Stimulated activated naive B cell treated with anti-CD40 and anti-IgM and Interleukin-4, amounts not matched to agents 10 μg/mL and 1 μg/mL and 100 μg/mL, for 72 hours (primary cell): ENCODE data around the gene MGMT.

Experiments used
- ATAC-seq, 2 donors: fragments of 150-1000 bp; cut with Tn5 transposase; replicated peaks; 2 replicates each; pipeline ENCODE4 v1.10.0; 2021; ENCODE audit warnings: moderate library complexity in 1 of 2
- DNase-seq: peaks from one replicate; pipeline ENCODE4 v3.0.0; 2021
- H3K27ac Mint-ChIP-seq: one replicate; pipeline ENCODE4 v1.8.0; 2022; ENCODE audit warnings: mild to moderate bottlenecking, mixed read lengths
- H3K27me3 Mint-ChIP-seq, 2 donors: one replicate each; pipeline ENCODE4 v1.8.0; 2022; ENCODE audit warnings: mixed read lengths in 2 of 2
- H3K36me3 Mint-ChIP-seq, 2 donors: one replicate each; pipeline ENCODE4 v1.8.0; 2022; ENCODE audit warnings: mixed read lengths in 2 of 2, mild to moderate bottlenecking in 1 of 2
- H3K4me1 Mint-ChIP-seq, 2 donors: one replicate each; pipeline ENCODE4 v1.8.0; 2022; ENCODE audit warnings: mixed read lengths in 2 of 2, mild to moderate bottlenecking in 1 of 2
- H3K4me3 Mint-ChIP-seq, 2 donors: one replicate each; pipeline ENCODE4 v1.8.0; 2022; ENCODE audit warnings: mild to moderate bottlenecking in 2 of 2, mixed read lengths in 2 of 2, moderate library complexity in 1 of 2
- H3K9me3 Mint-ChIP-seq, 2 donors: one replicate each; pipeline ENCODE4 v1.8.0; 2022; ENCODE audit warnings: mixed read lengths in 2 of 2, mild to moderate bottlenecking in 1 of 2

MGMT gene

DNA sequence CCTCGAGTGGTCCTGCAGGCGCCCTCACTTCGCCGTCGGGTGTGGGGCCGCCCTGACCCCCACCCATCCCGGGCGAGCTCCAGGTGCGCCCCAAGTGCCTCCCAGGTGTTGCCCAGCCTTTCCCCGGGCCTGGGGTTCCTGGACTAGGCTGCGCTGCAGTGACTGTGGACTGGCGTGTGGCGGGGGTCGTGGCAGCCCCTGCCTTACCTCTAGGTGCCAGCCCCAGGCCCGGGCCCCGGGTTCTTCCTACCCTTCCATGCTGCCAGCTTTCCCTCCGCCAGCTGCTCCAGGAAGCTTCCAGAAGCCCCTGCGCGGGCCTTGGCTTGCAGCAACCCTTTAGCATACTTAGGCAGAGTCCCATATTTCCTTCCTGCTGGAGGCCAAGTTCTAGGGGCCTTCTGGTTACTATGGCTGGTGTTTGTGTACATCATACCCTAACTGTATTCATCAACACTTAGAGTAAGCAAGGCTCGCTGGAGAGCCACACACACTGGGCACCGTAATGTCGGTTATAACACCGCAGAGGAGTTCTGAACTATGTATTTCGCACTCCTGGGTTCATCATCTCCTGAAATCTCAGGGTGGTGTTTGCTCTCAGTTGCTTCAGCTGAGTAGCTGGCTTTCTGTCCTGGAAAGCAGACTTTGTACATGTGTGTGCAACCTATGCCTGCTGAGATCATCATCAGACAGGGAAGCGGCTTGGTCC, 471 bp downstream of the MGMT start:
- no peaks in the 10 kb centered on the region for H3K27me3 Mint-ChIP-seq
- peaks cover 10 to 33% of the 10 kb centered on the region in 2 donors for H3K4me1 Mint-ChIP-seq
- H3K9me3 Mint-ChIP-seq = no peaks in the 10 kb centered on the region
- H3K36me3 Mint-ChIP-seq = peaks cover 5 to 9% of the 10 kb centered on the region in 2 donors
- no peak for DNase-seq
- peak overlapping the region; percentile 82 for H3K27ac Mint-ChIP-seq
- peak; percentile 7 to 19 for ATAC-seq
- peak overlapping the region; percentile 82 to 91 for H3K4me3 Mint-ChIP-seq

DNA sequence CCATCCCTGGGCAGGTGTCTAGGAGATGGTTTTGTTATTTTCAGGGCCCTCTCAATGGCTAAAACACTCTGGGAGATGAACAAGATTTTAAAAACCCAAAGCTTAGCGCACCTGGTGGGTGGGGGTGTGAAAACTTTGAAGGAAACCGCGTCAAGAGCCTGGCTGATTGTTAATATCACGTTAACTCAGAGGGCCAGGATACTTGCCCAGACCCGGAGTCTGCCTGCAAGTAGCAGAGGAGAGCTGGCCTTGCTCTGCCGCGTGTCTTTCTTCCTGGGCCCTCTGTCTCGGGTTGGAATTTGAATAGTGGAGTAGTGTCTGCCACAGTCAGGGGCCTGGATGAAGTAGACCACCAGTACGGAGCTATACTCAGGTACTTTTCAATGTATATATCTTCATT, 1.1 kb downstream of the MGMT start:
- peaks cover 5 to 11% of the 10 kb centered on the region in 2 donors for H3K36me3 Mint-ChIP-seq
- no peak overlapping the region for H3K27ac Mint-ChIP-seq
- H3K4me3 Mint-ChIP-seq = peak overlapping the region in 1 of 2 donors; percentile 91
- H3K9me3 Mint-ChIP-seq = no peaks in the 10 kb centered on the region
- H3K27me3 Mint-ChIP-seq = no peaks in the 10 kb centered on the region
- DNase-seq = no peak
- peaks cover 14 to 40% of the 10 kb centered on the region in 2 donors for H3K4me1 Mint-ChIP-seq
- ATAC-seq = no peak

DNA sequence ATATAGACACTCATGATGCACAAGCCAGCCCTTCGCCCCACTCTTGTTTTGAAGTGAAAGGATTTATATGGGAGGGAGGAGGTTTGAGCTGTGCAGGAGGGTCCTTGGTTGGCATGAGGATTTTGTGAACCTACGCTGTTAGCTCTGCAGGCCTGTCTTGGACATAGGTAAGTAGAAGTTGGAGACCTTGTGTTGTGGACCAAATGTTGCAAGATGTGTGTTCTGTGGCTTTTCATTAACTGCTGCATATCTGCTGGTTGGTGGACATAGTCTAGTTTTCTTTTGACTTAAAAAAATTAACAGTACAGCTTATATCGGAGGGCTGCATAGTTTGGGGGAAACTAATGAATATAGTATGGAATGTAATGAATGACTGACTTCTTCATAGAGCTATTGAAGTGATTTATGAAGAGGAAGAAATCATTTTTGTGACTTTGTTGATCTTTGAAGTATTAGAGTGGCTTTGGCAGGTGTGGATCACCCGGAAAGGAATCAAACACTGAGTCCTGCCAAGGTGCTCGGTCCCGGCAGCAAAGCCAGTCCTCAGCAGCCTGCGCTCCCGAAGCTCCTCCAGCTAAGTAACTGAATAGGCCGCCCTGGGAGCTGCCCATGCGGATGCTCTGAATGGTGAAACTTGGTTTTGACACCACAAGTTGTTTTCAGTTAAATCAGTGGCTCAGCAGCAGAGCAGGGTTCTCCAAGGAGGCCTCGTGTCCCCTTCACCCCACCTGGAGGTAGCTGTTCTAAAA, 3.2 kb downstream of the MGMT start:
- peaks cover 31 to 61% of the 10 kb centered on the region in 2 donors for H3K4me1 Mint-ChIP-seq
- no peak for DNase-seq
- no peak overlapping the region for H3K4me3 Mint-ChIP-seq
- no peak overlapping the region for H3K27ac Mint-ChIP-seq
- H3K27me3 Mint-ChIP-seq = no peaks in the 10 kb centered on the region
- H3K9me3 Mint-ChIP-seq = no peaks in the 10 kb centered on the region
- peaks cover 14 to 20% of the 10 kb centered on the region in 2 donors for H3K36me3 Mint-ChIP-seq
- ATAC-seq = no peak

GRCh38 chr10:129471447-129472175, 4.6 kb downstream of the MGMT start:
- ATAC-seq = no peak

GRCh38 chr10:129472696-129473555, 5.9 kb downstream of the MGMT start:
- ATAC-seq = peak; percentile 88 to 91
- peak overlapping the region; percentile 45 to 47 for H3K4me3 Mint-ChIP-seq

More at GRCh38 chr10:129471447-129472175, 4.6 kb downstream of the MGMT start:
- no peak for DNase-seq
- no peaks in the 10 kb centered on the region for H3K9me3 Mint-ChIP-seq
- no peak overlapping the region for H3K4me3 Mint-ChIP-seq
- H3K4me1 Mint-ChIP-seq = peaks cover 30 to 66% of the 10 kb centered on the region in 2 donors
- H3K27ac Mint-ChIP-seq = no peak overlapping the region
- H3K27me3 Mint-ChIP-seq = no peaks in the 10 kb centered on the region
- peaks cover 16 to 21% of the 10 kb centered on the region in 2 donors for H3K36me3 Mint-ChIP-seq

DNA sequence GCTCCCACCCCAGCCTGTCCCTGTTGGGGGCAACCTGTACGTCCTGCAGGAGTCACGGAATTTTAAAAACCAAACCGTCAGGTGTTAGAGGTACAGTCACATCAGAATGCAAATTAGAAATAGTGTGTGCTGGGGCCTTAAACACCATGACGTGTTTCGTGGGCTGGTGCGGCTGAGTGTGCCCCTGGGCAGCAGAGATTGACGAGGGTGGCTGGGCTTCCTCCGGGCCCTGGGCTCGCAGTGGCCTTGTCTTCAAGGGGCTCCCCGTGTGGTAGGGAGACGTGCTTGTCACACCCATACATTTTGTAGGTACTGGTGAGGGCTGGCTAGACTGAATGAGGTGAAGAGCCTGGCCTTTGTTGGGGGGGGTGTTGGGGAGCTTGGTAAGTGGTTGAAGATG, 7.6 kb downstream of the MGMT start:
- Mint-ChIP-seq H3K27me3 (no peaks in the 10 kb centered on the region), H3K4me3 (no peak overlapping the region), H3K4me1 (peaks cover 29 to 57% of the 10 kb centered on the region in 2 donors), H3K27ac (no peak overlapping the region), H3K9me3 (no peaks in the 10 kb centered on the region), H3K36me3 (peaks cover 24 to 28% of the 10 kb centered on the region in 2 donors)
- no peak for DNase-seq
- no peak for ATAC-seq

More at GRCh38 chr10:129472696-129473555, 5.9 kb downstream of the MGMT start:
- H3K27ac Mint-ChIP-seq = peak overlapping the region; percentile 27
- DNase-seq = peak; percentile 26
- H3K27me3 Mint-ChIP-seq = no peaks in the 10 kb centered on the region
- peaks cover 22 to 24% of the 10 kb centered on the region in 2 donors for H3K36me3 Mint-ChIP-seq
- H3K9me3 Mint-ChIP-seq = no peaks in the 10 kb centered on the region
- H3K4me1 Mint-ChIP-seq = peaks cover 31 to 68% of the 10 kb centered on the region in 2 donors

DNA sequence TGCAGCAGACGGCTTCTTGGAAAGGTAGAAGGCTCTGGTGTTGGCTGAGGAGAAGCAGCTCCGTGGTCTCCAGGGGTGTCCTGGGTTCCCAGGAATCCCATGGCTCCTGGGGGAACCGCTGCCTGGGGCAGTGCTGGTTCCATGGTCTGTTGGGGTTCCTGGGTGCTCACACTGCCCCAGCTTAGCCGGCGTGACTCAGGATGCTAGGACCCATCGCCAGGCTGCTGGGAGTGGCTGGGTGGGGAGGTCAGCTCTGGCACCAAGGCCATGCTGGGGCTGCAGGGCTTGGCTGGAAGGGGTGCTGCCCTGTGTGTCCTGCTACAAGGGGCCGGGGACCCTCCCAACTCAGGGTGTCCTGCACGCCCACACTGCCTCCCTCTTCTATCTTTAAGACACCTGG, 9.4 kb downstream of the MGMT start:
- Mint-ChIP-seq H3K36me3 (peaks cover 26 to 38% of the 10 kb centered on the region in 2 donors), H3K27me3 (no peaks in the 10 kb centered on the region), H3K4me1 (peaks cover 27 to 51% of the 10 kb centered on the region in 2 donors), H3K4me3 (no peak overlapping the region), H3K9me3 (peaks cover 4 to 5% of the 10 kb centered on the region in 2 donors), H3K27ac (no peak overlapping the region)
- DNase-seq (no peak), ATAC-seq (no peak)

GRCh38 chr10:129477051-129477450, 10.0 kb downstream of the MGMT start:
- DNase-seq (no peak), ATAC-seq (no peak)
- Mint-ChIP-seq H3K4me3 (no peak overlapping the region), H3K27ac (peak overlapping the region; percentile 7), H3K36me3 (peaks cover 31 to 44% of the 10 kb centered on the region in 2 donors), H3K27me3 (no peaks in the 10 kb centered on the region), H3K9me3 (peaks cover 8 to 10% of the 10 kb centered on the region in 2 donors), H3K4me1 (peaks cover 27 to 49% of the 10 kb centered on the region in 2 donors)

DNA sequence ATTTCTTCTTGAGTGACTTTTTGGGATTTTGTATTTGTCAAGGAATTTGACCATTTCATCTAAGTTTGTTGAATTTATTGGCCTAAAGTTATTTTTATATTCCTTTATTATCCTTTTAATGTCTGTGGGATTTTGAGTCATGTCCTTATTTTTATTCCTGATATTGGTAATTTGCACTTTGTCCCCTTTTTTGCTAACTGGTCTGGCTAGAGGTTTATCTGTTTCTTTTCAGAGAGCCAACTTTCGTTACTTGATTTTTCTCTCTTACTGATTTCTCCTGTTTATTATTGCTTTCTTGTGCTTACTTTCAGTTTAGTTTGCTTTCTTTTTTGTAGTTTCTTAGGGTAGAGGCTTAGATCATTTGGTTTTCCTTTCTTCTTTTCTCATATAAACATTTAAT, 14.6 kb downstream of the MGMT start:
- peaks cover 3 to 13% of the 10 kb centered on the region in 2 donors for H3K4me1 Mint-ChIP-seq
- no peak for ATAC-seq
- H3K9me3 Mint-ChIP-seq = peaks cover 28 to 31% of the 10 kb centered on the region in 2 donors
- no peak overlapping the region for H3K27ac Mint-ChIP-seq
- H3K4me3 Mint-ChIP-seq = no peak overlapping the region
- H3K27me3 Mint-ChIP-seq = no peaks in the 10 kb centered on the region
- no peak for DNase-seq
- H3K36me3 Mint-ChIP-seq = peaks cover 48 to 63% of the 10 kb centered on the region in 2 donors

DNA sequence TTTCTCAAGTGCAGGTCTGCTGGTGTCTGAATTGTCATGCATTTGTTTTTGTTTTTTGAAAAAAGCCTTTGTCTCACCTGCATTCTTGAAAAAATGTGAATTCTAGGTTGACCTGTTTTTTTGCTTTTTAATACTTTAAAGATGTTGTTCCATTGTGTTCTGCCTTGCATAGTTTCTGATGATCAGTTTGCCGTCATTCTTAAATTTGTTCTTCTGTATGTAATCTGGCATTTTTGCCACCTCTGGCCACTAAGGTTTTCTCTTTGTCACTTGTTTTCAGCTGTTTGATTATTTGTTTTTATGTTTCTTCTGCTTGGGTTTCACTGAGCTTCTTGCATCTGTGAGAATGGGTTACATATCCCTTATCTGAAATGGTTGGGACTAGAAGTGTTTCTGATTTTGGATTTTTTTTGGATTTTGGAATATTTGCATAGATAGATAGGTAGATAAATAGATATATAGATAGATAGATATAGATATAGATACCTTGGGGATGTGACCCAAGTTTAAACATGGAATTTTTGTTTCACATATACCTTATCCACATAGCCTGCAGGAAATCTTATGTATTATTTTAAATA, 16.5 kb downstream of the MGMT start:
- H3K36me3 Mint-ChIP-seq = peaks cover 46 to 64% of the 10 kb centered on the region in 2 donors
- H3K9me3 Mint-ChIP-seq = peaks cover 32 to 34% of the 10 kb centered on the region in 2 donors
- no peak overlapping the region for H3K27ac Mint-ChIP-seq

GRCh38 chr10:129486805-129487204, 19.8 kb downstream of the MGMT start:
- Mint-ChIP-seq H3K9me3 (peaks cover 41 to 52% of the 10 kb centered on the region in 2 donors), H3K4me3 (no peak overlapping the region), H3K27me3 (no peaks in the 10 kb centered on the region), H3K36me3 (peaks cover 45 to 65% of the 10 kb centered on the region in 2 donors), H3K27ac (no peak overlapping the region), H3K4me1 (peaks cover 0 to 12% of the 10 kb centered on the region in 2 donors)
- DNase-seq (no peak), ATAC-seq (no peak)

More for the DNA sequence above, 16.5 kb downstream of the MGMT start:
- Mint-ChIP-seq H3K27me3 (no peaks in the 10 kb centered on the region), H3K4me3 (no peak overlapping the region), H3K4me1 (peaks cover 0 to 12% of the 10 kb centered on the region in 2 donors)
- DNase-seq (no peak), ATAC-seq (no peak)

DNA sequence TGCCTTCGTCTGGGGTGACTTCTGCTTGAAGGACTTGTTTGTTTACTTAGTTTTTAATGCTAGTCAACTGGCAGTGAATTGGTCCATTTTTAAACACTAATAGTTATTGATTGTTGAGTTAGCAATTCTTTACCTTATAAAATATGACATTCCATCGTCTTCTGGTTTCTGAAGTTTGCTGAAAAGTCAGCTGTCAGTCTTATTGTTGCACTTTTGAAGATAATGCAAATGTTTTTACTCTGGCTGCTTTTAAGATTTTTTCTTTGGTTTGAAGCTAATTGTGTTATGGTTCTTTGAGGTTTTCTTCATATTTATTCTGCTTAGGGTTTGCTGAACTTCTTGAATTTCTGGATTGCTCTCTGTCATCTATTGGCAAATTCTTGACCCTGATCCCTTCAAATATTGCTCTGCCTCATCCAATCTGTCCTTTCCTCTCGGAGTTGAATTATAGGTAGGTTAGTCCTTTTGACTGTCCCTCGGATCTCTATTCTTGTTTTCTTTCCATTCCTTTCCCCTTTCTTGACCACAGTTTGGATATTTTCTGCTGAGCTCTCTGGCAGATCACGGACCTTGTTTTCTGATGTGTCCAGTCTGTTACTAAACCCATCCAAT, 24.2 kb downstream of the MGMT start:
- Mint-ChIP-seq H3K27ac (no peak overlapping the region), H3K4me1 (peaks cover 2 to 7% of the 10 kb centered on the region in 2 donors), H3K4me3 (no peak overlapping the region), H3K36me3 (peaks cover 34 to 55% of the 10 kb centered on the region in 2 donors), H3K9me3 (peaks cover 27 to 37% of the 10 kb centered on the region in 2 donors), H3K27me3 (no peaks in the 10 kb centered on the region)
- DNase-seq = no peak
- no peak for ATAC-seq

DNA sequence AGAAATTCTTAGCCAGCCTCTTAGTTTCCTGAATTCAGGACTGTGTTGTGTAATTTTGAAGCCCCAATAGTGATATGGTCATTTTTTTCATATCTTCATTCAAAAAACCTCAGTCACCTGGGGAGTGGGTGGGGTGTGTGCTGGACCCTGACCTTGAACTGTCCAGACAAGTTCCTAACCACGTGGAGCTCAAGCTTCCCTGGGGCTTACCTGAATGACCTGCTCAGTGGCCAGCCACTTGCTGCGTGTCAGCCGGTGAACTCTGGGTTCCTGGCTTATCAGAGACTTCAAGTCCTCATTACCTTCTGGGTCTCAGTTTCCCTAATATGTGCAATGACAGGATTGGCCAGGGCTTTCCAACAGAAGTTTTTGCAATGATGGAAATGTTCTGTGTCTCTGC, 27.1 kb downstream of the MGMT start:
- Mint-ChIP-seq H3K9me3 (peaks cover 25 to 29% of the 10 kb centered on the region in 2 donors), H3K27me3 (no peaks in the 10 kb centered on the region), H3K36me3 (peaks cover 40 to 58% of the 10 kb centered on the region in 2 donors)

More for the DNA sequence above, 27.1 kb downstream of the MGMT start:
- DNase-seq = no peak
- H3K27ac Mint-ChIP-seq = no peak overlapping the region
- no peak overlapping the region for H3K4me3 Mint-ChIP-seq
- peaks cover 7 to 17% of the 10 kb centered on the region in 2 donors for H3K4me1 Mint-ChIP-seq
- ATAC-seq = no peak
